ENCODE data around the gene RANGAP1. TPM values are rescaled to one million over a fixed set of nuclear protein-coding genes. Genes with fewer than 3 reads are reported as not detected.

Gene RANGAP1
- total and polyA plus RNA-seq, 2 of the 13 experiments (the other 11 are each of a cell fraction or from before 2014, with no cell fraction given): 51.8 to 83.9 TPM

GRCh38 chr22:41288245-41288946 lies 2.4 kb upstream of the RANGAP1 start (continued):
- TF ChIP-seq ATF2 (CRISPR knock-in tag; IDR thresholded peaks at IDR 0.05) (peak; percentile 78), ZNF709 (CRISPR knock-in tag; IDR thresholded peaks at IDR 0.05) (no peak), ZFP37 (CRISPR knock-in tag; IDR thresholded peaks at IDR 0.05; ENCODE audit: borderline replicate concordance) (no peak; the same call in 1 of the 2 replicates), ZFP82 (CRISPR knock-in tag; IDR thresholded peaks at IDR 0.05; ENCODE audit: borderline replicate concordance) (no peak), NFIB (CRISPR knock-in tag; IDR thresholded peaks at IDR 0.05; ENCODE audit: borderline replicate concordance) (no peak), ZNF713 (CRISPR knock-in tag; IDR thresholded peaks at IDR 0.05) (0 out of 2 replicates have a peak, but pooled peaks have one; percentile 44), ZBED4 (CRISPR knock-in tag; IDR thresholded peaks at IDR 0.05; ENCODE audit: borderline replicate concordance) (peak; percentile 64; the same call in 1 of the 2 replicates), ZNF468 (CRISPR knock-in tag; IDR thresholded peaks at IDR 0.05) (no peak), ZNF567 (CRISPR knock-in tag; IDR thresholded peaks at IDR 0.05; ENCODE audit: borderline replicate concordance) (no peak), ZNF616 (CRISPR knock-in tag; IDR thresholded peaks at IDR 0.05; ENCODE audit: low read depth) (no peak), MEIS2 (CRISPR knock-in tag; IDR thresholded peaks at IDR 0.05) (peak; percentile 89), MAFG (CRISPR knock-in tag; IDR thresholded peaks at IDR 0.05) (no peak), AHDC1 (CRISPR knock-in tag; IDR thresholded peaks at IDR 0.05; ENCODE audit: borderline replicate concordance) (peak; percentile 9; the same call in 1 of the 2 replicates), ZNF652 (CRISPR knock-in tag; IDR thresholded peaks at IDR 0.05; ENCODE audit: borderline replicate concordance, low read depth) (0 out of 2 replicates have a peak, but pooled peaks have one; percentile 7), U2AF2 (IDR thresholded peaks at IDR 0.05; ENCODE audit: low read depth, low read length) (no peak), ZNF275 (CRISPR knock-in tag; IDR thresholded peaks at IDR 0.05; ENCODE audit: borderline replicate concordance) (no peak), ATF1 (CRISPR knock-in tag; IDR thresholded peaks at IDR 0.05) (no peak)
